Measurements from ENCODE around the gene SARM1.
"Not testable (repeated sequence)": the region's sequence is repeated elsewhere in the genome, so short reads cannot be mapped to it uniquely, and the experiment has no call there.

The SARM1 gene

DNA sequence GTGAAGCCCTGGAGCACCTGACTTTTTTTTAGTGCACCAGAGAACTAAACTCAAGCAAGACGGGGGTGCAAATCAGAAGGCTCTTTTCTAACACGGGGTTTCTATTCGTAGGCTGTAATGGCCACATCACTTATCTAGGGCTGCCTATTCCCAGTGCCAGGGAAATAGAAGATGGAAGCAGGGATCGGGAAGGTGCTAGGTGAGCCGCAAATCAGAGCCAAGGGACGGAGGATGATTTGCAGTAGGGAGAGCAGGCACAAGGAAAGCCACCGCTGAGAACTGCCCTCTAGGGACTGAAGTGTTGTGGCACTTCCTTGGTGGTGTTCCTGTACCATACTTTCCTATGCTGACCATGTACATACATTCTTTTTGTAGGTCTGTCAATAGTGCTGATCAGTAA, 42.3 kb downstream of the SARM1 start:
- in situ Hi-C loops (cut with MboI; ENCODE audit: low sequenced_read_pairs) = no loop called here

DNA sequence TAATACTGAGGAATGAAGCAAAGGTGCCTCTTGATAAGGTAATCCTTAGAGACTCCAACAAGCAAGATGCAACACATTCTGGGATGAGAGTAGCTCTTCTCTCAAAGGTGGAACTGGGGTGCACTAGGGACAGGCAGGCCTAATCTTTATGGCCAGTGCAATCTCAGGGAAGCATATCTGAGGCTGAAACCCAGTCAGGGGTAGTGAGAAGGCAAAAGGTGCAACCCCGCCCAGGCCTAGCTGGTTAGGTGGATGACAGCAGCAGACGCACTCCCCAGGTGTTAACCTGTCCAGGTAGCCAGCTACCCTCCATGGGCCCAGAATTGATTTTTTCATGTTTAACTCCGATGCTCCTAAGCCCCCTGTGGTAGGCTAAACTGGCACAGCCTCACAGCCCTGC, 44.4 kb downstream of the SARM1 start:
- in situ Hi-C loops (cut with MboI; ENCODE audit: low sequenced_read_pairs) = no loop called here

DNA sequence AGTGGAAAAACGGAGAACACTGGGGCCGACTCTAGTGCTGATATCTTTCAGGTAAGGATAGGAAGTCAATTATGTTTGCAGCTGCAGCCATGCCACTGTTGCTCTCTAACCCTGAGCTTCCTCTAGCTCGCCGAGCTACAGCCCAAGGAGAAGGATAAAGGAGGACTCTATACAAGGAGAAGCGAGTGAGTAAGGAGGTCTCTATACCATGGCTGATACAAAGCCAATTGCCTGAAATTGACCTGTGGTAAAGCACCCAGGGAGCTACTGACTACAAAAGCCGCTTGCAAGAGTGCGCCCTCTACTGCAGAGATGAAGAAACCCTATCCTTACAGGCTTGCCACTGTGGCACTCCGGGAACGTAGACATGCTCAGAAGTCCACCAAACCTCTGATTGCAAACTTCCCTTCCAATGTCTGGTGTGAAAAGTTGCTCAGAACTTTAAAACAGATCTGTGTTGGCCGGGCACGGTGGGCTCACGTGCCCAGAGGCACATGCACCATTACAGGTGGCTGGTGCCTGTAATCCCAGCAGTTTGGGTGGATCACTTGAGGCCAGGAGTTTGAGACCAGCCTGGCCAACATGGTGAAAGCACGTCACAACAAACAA, 45.3 kb downstream of the SARM1 start:
- in situ Hi-C loops (cut with MboI; ENCODE audit: low sequenced_read_pairs) = no loop called here

DNA sequence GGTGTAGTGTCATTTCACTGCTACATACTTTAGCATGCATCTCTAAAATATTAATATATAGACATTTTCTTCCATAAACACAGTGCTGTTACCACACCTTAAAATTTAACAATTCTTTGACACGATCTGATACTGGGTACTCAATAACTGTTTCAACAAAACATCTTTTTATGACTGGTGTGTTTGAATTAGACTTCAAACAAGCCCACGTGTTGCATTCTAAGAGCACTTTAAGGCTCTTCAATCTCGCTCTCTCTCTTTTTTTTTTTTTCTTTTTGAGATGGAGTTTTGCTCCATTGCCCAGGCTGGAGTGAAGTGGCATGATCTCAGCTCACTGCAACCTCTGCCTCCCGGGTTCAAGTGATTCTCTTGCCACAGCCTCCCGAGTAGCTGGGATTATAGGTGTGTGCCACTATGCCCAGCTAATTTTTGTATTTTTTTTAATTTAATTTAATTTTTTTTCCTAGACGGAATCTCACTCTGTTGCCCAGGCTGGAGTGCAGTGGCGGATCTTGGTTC, 50.4 kb downstream of the SARM1 start:
- in situ Hi-C loops (cut with MboI; ENCODE audit: low sequenced_read_pairs) = no loop called here

DNA sequence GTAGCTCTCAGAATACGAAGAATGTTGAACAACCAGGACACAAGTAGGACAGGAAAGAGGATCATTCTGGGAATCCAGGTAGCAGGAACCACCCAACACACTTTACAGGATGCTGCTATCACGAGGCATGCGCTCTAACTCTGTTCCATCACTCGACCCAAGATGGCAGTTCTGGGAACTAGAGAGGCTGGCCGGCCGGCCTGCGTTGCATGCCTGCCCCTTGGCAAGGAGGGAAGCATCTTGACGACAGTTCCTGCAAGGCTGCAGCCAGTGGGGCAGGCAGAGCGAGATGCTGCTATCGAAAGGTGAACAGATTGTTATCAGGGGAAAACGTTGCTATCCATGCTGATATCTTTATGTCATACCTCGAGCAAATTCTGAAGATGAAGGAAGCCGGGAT, 53.7 kb downstream of the SARM1 start:
- in situ Hi-C loops (cut with MboI; ENCODE audit: low sequenced_read_pairs) = no loop called here

DNA sequence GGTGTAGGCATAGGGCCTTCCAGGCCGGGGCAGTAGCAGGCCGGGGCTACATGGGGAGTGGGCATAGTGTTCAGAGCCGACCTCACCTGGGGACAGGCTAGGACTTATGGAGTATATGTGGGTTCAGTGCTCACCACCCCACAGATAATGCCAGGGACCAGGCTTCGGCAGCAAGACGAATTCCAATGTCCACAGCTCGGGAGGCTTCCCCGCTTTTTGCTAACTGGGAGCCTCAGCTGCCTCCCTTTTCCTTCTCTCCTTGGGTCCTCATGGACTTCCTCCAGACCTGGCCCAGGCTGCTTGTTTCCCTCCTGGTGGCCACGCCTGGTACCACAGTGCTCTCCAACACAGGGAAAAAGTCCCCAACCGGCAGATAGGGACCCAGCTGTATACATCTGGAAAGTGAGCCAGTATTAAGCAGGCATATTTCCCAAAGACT, 54.6 kb downstream of the SARM1 start:
- in situ Hi-C loops (cut with MboI; ENCODE audit: low sequenced_read_pairs) = no loop called here

DNA sequence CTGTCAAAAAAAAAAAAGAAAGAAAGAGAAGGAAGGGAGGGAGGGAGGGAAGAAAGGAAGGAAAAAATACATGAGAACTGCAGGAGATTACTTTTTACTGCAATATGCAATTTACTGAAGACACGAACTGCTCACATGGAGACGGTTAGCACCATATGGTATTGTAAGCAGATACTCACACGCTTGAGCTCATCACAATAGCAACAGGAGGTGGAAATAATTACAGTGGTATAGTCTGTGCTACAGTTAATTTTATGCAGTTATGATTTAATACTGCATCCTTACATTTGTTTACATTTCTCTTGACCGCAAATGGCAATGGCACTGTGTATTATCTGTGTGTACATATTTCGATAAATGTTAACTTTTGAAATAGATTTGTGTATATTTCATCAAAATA, 55.9 kb downstream of the SARM1 start:
- in situ Hi-C loops (cut with MboI; ENCODE audit: low sequenced_read_pairs) = no loop called here

DNA sequence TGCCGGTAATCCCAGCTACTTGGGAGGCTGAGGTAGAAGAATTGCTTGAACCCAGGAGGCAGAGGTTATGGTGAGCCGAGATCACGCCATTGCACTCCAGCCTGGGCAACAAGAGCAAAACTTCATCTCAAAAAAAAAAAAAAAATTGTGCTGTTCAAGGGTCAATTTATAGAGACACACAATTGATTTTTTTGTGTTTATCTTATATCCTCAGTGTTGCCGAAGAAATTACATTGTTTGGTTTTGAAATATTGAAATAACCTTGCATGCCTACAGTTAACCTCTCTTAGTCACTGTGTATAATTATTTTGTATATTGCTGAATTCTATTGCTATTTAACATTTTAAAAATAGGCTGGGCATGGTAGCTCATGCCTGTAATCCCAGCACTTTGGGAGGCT, 56.5 kb downstream of the SARM1 start:
- in situ Hi-C loops (cut with MboI; ENCODE audit: low sequenced_read_pairs) = not testable (repeated sequence)

DNA sequence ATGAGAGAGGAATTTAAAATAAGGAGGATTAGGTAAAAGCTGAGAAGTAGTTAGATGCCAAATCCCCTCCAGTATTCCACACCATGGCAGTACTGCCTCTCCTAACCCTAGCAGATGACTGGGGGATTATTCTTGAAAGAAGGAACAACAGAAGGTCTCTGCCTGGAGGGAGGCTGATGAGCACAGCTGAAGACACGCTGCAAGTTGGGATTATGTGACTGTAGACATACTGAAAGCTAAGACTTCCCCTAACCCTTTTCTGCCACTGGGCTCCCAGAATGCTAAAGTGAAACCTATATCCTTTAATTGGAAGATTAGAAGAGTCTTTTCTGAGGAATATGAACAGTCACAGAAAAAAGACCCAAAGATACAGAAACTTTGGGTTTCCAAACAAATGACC, 62.2 kb downstream of the SARM1 start:
- in situ Hi-C loops (cut with MboI; ENCODE audit: low sequenced_read_pairs) = no loop called here

DNA sequence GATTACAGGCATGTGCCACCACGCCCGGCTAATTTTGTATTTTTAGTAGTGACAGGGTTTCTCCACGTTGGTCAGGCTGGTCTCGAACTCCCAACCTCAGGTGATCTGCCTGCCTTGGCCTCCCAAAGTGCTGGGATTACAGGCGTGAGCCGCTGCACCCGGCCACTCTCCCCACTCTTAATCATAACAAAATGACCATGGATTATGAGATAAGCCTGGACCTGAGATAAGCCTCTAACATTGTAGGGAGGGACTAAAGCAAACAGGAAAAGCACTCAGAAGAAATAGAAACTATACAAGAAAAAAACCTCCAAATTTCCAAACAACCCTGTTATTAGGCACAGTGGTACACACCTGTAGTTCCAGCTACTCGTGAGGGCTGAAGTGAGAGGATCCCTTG, 62.8 kb downstream of the SARM1 start:
- in situ Hi-C loops (cut with MboI; ENCODE audit: low sequenced_read_pairs) = not testable (repeated sequence)

DNA sequence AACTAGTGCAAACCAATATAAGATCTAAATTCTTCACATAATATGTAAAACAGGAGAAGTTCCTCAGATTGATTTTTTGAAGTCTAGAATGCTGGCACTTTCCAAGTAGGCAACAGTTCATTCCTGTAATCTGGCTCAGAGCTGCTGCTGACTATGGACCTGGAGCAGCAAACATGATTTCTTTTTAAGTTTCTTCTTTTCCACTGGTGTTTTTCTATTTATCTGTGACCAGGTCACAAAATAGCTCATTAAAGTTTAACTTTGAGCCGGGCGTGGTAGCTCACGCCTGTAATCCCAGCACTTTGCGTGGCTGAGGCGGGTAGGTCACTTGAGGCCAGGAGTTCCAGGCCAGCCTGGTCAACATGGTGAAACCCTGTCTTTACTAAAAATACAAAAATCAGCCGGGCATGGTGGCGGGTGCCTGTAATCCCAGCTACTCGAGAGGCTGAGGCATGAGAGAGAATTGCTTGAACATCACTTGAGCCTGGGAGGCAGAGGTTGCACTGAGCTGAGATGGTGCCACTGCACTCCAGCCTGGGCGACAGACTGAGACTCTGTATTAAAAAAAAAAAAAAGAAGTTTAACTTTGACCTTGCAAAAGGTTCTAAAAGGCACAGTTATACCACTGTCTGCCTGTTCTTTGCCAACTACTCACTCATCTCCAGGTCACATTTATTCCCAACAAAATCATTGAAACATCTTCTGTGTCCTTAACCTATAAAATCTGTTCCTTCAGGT, 72.6 kb downstream of the SARM1 start:
- in situ Hi-C loops (cut with MboI; ENCODE audit: low sequenced_read_pairs) = no loop called here

DNA sequence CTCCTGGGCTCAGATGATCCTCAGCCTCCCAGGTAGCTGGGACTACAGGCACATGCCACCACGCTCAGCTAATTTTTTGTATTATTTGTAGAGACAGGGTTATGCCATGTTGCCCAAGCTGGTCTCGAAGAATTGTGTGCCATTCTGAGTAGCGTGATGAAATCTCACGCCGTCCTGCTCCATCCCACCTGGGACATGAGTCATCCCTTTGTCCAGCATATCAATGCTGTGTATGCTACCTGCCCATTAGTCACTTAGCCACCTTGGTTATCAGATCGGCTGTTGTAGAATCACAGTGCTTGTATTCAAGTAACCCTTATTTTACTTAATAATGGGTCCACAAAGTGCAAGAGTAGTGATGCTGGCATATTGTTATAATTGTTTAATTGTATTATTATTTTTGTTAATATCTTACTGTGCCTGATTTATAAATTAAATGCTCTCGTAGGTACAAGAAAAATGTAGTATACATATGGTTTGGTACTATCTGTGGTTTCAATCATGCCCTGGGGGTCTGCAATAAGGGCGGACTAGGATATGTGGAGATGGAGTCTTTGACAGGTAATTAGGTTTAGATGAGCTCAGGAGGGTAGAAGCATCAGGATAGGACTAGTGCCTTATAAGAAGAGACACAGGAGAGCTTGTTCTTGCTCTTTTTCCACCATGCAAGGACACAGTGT, 75.4 kb downstream of the SARM1 start:
- in situ Hi-C loops (cut with MboI; ENCODE audit: low sequenced_read_pairs) = no loop called here

DNA sequence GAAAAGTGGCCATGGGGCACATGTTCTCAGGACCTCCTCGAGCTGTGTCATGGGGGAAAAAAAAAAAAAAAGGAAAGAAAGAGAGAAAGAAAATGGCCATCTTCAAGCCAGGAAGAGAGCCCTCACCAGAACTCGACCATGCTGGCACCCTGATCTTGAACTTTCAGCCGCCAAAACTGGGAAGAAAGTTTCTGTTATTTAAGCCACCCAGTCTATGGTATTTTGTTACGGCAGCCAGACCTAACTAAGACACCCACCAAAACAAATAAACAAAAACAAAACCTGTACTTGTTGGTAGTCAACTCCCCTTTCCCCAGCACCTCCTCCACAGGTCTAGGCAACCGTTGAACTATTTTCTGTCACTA, 75.9 kb downstream of the SARM1 start:
- in situ Hi-C loops (cut with MboI; ENCODE audit: low sequenced_read_pairs) = no loop called here

DNA sequence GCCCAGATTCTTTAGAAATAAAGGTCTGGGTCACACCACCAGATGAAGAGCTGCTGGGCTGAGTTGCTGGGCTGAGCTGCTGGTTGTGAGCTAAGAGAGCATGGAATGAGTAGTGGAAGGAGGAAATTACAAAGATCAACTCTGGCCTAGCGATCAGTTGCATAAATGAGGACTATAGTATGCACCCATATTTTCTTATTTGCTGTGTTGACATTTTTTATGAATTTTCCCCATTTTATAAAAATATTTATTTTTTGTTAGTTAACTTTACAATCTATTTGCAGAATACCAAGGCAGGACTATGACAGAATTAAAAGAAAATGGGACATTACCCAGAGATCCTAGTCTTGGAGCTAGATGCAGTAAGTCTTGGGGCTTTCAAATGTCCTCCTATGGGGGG, 78.4 kb downstream of the SARM1 start:
- in situ Hi-C loops (cut with MboI; ENCODE audit: low sequenced_read_pairs) = no loop called here
